Tibial nerve (tissue), 4 donors: Measurements from ENCODE around the gene CGNL1. TPM values are rescaled to one million over a fixed set of nuclear protein-coding genes. Genes with fewer than 3 reads are reported as not detected.

Experiments
- DNase-seq, 2 donors: peaks; one replicate each; pipeline ENCODE4 v3.0.0-alpha.2; 2019; ENCODE audit warnings: low spot score in 2 of 2
- H3K27ac ChIP-seq, 4 donors: fragments of 200-600 bp; sonication (generic) in 3 of 4; one replicate each; pipeline ENCODE4 v1.5.1; 2017 to 2019; ENCODE audit warnings: mild to moderate bottlenecking in 1 of 4
- H3K27me3 ChIP-seq, 2 donors: fragments of 200-600 bp; sonication (generic) in 1 of 2; one replicate each; pipeline versions ENCODE4 v1.5.1 to v1.6.0; 2017 to 2019
- H3K36me3 ChIP-seq, 3 donors: fragments of 200-600 bp; sonication (generic); one replicate each; pipeline ENCODE4 v1.5.1; 2018 to 2019
- H3K4me1 ChIP-seq, 4 donors: fragments of 200-600 bp; sonication (generic) in 3 of 4; one replicate each; pipeline ENCODE4 v1.5.1; 2017 to 2019
- H3K4me3 ChIP-seq, 4 donors: fragments of 200-600 bp; sonication (generic) in 3 of 4; one replicate each; pipeline ENCODE4 v1.5.1; 2017 to 2019; ENCODE audit warnings: mild to moderate bottlenecking in 1 of 4, moderate library complexity in 1 of 4
- H3K9me3 ChIP-seq, 4 donors: fragments of 200-600 bp; sonication (generic) in 3 of 4; one replicate each; pipeline ENCODE4 v1.5.1; 2017 to 2019
- EP300 ChIP-seq, 2 donors: sonication (generic); formaldehyde crosslinking; IDR thresholded peaks; one replicate each; pipeline ENCODE4 v1.6.1; 2017; ENCODE audit warnings: antibody characterized with exemption in 2 of 2, mild to moderate bottlenecking in 1 of 2
- POLR2A ChIP-seq, 2 donors: fragments of 450-650 bp; IDR thresholded peaks; one replicate each; pipeline ENCODE4 v1.6.1; 2017; ENCODE audit warnings: antibody characterized with exemption in 2 of 2, mild to moderate bottlenecking in 2 of 2, moderate library complexity in 2 of 2
- WGBS, 2 donors: methylation state at CpG; one replicate each; pipeline ENCODE4 v1.1.5; 2018; 5-methylcytosine and 5-hydroxymethylcytosine counted together
- total RNA-seq, 4 donors: library from RNA; depleted of rRNA; stranded (reverse); fragments of >200 nt; gene quantifications; one replicate each; pipeline ENCODE4 v1.1.0, GENCODE V29; 2016
- TF ChIP-seq, protein P1 (sequence below), 5 experiments: fragments of 200-600 bp in 3 of 5; fragments of 450-650 bp in 2 of 5; sonication (generic) in 3 of 5; IDR thresholded peaks; one replicate each; pipeline ENCODE4 v1.5.1; 2016 to 2019; ENCODE audit warnings: antibody characterized with exemption in 5 of 5, mild to moderate bottlenecking in 3 of 5, moderate library complexity in 2 of 5

The CGNL1 gene
- total RNA-seq, 4 donors from 2014 or later = 15.9 to 36.7 (median 29.2) TPM

DNA sequence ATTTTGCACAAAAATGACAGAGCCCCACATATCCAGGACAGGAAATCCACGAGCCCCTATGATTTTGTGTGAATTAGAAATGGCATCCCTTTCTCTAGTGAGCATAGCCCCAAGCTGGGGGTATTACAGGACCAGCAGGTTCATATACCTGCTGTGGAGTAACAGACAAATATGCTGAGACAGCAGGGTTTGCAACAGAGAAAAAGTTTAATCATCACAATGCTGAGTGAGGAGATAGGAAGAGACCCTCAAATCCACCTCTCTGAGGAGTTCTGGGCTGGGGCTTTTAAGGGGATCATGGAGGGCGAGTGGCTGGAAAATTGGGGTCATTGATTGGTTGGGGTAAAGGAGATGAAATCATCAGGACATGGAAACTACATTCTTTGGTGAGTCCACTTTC lies 207.0 kb downstream of the CGNL1 start:
- Histone ChIP-seq H3K9me3 (peaks cover 0 to 16% (median 0%) of the 10 kb centered on the region in 4 donors), H3K4me1 (peaks cover 0 to 3% (median 1%) of the 10 kb centered on the region in 4 donors), H3K4me3 (no peak overlapping the region), H3K27me3 (no peaks in the 10 kb centered on the region), H3K36me3 (no peaks in the 10 kb centered on the region), H3K27ac (no peak overlapping the region)
- TF ChIP-seq POLR2A (IDR thresholded peaks at IDR 0.05) (no peak), EP300 (IDR thresholded peaks at IDR 0.05) (no peak)
- TF ChIP-seq, protein P1, sequence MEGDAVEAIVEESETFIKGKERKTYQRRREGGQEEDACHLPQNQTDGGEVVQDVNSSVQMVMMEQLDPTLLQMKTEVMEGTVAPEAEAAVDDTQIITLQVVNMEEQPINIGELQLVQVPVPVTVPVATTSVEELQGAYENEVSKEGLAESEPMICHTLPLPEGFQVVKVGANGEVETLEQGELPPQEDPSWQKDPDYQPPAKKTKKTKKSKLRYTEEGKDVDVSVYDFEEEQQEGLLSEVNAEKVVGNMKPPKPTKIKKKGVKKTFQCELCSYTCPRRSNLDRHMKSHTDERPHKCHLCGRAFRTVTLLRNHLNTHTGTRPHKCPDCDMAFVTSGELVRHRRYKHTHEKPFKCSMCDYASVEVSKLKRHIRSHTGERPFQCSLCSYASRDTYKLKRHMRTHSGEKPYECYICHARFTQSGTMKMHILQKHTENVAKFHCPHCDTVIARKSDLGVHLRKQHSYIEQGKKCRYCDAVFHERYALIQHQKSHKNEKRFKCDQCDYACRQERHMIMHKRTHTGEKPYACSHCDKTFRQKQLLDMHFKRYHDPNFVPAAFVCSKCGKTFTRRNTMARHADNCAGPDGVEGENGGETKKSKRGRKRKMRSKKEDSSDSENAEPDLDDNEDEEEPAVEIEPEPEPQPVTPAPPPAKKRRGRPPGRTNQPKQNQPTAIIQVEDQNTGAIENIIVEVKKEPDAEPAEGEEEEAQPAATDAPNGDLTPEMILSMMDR (IDR thresholded peaks at IDR 0.05) = no peak
- WGBS, 2 donors = 90 to 92% methylated on average over 2 of the region's 2 CpGs
- DNase-seq = no peak

DNA sequence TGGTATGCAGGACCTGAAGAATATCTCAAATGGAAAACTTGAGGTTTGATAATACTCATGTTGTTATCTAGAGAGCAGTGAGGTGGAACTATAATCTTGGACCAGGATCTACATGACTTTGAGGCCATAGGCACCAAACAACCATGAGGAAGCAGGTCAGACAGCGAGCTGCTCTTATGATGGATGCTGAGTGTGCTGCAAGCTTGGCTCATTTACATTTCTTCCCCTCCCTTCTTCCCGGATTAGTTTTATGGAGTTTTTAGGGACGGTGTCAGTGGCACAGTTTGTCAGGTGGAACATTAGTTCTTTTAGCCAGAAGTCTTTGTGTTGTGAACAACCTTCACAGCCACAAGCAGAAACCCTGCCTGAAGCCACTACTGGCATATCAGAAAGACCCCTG lies 207.4 kb downstream of the CGNL1 start:
- no peak overlapping the region for H3K27ac ChIP-seq
- no peak for DNase-seq
- no peaks in the 10 kb centered on the region for H3K36me3 ChIP-seq
- no peak overlapping the region for H3K4me3 ChIP-seq
- WGBS, 2 donors = 76 to 82% methylated on average over 3 of the region's 3 CpGs
- TF ChIP-seq, protein P1 (IDR thresholded peaks at IDR 0.05) = no peak
- TF ChIP-seq POLR2A (IDR thresholded peaks at IDR 0.05) = no peak
- TF ChIP-seq EP300 (IDR thresholded peaks at IDR 0.05) = no peak
- no peaks in the 10 kb centered on the region for H3K27me3 ChIP-seq
- peaks cover 0 to 16% (median 0%) of the 10 kb centered on the region in 4 donors for H3K9me3 ChIP-seq
- H3K4me1 ChIP-seq = peaks cover 0 to 3% (median 1%) of the 10 kb centered on the region in 4 donors

DNA sequence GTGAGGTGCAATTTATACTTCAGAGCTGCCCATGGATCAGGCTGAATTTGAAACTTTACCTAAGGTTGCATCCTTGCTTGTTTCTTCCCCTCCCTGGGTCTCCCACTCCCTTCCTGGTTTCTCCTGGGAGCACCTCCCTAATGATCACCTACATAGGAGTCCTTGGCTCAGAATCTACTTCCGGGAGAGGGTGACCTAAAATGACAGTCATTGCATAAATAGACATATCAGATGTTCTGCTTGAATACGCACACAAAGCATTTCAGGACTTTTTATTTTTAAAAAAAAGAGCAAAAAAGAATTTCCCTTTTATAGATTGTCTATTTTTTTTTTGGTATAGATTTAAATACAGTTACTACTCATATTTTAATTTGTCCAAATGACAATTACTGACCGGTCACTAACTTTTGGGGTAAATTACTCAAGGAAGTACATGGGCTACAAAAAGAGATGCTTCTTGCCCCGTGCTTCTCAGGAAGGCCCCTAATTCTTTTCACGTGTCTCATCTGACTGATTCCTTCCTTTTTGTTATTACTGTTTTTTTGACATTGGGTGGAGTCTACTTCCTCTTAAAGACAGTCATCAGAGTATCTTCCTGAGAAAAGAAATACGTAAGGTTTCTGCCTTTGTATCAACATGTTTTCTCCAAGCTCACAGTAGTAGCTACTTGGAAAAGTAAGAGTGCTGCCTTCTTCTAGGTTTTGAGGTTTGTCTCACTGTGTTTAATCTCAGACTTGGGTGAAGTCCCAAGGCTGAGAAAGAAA lies 210.5 kb downstream of the CGNL1 start:
- H3K9me3 ChIP-seq = peaks cover 0 to 16% (median 0%) of the 10 kb centered on the region in 4 donors
- peaks cover 0 to 6% of the 10 kb centered on the region in 2 donors for H3K27me3 ChIP-seq
- 64 to 65% methylated on average over 6 of the region's 6 CpGs for WGBS, 2 donors
- TF ChIP-seq, protein P1 (IDR thresholded peaks at IDR 0.05) = no peak
- TF ChIP-seq EP300 (IDR thresholded peaks at IDR 0.05) = peak in 1 of 2 donors; percentile 18
- DNase-seq = no peak
- H3K4me3 ChIP-seq = no peak overlapping the region
- H3K36me3 ChIP-seq = no peaks in the 10 kb centered on the region
- H3K4me1 ChIP-seq = peaks cover 0 to 27% (median 2%) of the 10 kb centered on the region in 4 donors
- H3K27ac ChIP-seq = no peak overlapping the region

DNA sequence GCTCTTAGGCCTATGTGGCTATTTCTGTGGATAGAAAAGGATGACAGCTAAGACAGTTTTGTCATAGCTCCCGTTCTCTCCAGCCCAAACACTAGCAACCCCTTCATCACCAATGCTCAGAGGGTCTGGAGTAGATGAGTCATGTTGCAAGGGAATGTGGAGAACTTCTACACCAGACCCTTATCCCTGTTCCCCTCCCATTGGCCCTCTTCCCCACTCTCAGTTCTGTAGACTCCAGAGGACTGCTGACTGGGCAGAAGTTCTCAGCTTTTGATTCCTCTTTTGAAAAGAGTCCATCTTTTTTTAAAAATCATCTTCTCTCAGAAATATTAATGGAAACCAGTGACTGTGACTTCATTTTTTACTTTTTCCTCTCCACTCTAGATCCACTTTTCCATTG lies 213.0 kb downstream of the CGNL1 start:
- Histone ChIP-seq H3K36me3 (no peaks in the 10 kb centered on the region), H3K27me3 (peaks cover 0 to 6% of the 10 kb centered on the region in 2 donors), H3K9me3 (no peaks in the 10 kb centered on the region), H3K27ac (peak overlapping the region in 2 of 4 donors; percentile 40 to 60), H3K4me3 (no peak overlapping the region), H3K4me1 (peaks cover 0 to 32% (median 2%) of the 10 kb centered on the region in 4 donors)
- 44 to 68% methylated on average over 1 of the region's 1 CpG for WGBS, 2 donors
- TF ChIP-seq, protein P1 (IDR thresholded peaks at IDR 0.05) = no peak
- TF ChIP-seq EP300 (IDR thresholded peaks at IDR 0.05) (no peak), POLR2A (IDR thresholded peaks at IDR 0.05) (no peak)
- no peak for DNase-seq

DNA sequence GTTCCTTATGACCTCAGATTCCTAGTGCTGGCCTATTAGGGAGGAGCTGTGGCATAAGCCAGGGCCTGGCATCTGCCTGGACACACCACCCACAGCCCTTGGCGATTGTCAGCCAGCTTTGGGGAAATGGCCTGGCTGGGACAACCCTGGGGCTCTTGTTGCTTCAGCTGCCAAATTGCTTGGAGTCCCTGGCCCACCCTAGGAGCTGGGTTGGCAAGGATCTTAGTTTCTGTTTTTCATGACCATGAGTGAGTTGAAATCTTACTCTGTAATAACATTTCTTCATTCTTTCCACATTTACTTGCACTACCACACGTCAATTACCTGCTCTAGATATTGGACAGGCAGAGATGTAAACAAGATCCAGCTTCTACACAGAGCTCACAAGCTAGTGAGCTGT lies 213.4 kb downstream of the CGNL1 start:
- Histone ChIP-seq H3K27ac (peak overlapping the region in 2 of 4 donors; percentile 40 to 60), H3K36me3 (no peaks in the 10 kb centered on the region), H3K4me3 (no peak overlapping the region), H3K27me3 (peaks cover 0 to 6% of the 10 kb centered on the region in 2 donors), H3K9me3 (no peaks in the 10 kb centered on the region), H3K4me1 (peaks cover 0 to 34% (median 2%) of the 10 kb centered on the region in 4 donors)
- 43 to 50% methylated on average over 2 of the region's 2 CpGs for WGBS, 2 donors
- DNase-seq = no peak
- TF ChIP-seq POLR2A (IDR thresholded peaks at IDR 0.05) (peak in 1 of 2 donors; percentile 5), EP300 (IDR thresholded peaks at IDR 0.05) (no peak)
